Activated CD4-positive, alpha-beta T cell treated with anti-CD3 and anti-CD28 coated beads, Interleukin-10, Interleukin-2, amounts not matched to agents 100 ng/mL and 50 ng/mL, durations not matched to agents 16 hours and 8 hours (primary cell): ENCODE data around the gene SCRN2.
A peak's percentile ranks its signal among the peaks of the same experiment; 100 is the strongest.

Experiments used
- DNase-seq: peaks from one replicate; pipeline ENCODE4 v3.0.0-alpha.2; 2020

SCRN2 gene

GRCh38 chr17:47802341-47803022 is 38.6 kb downstream of the SCRN2 start:
- DNase-seq = peak; percentile 73

- no peak for DNase-seq
These were observed 39.2 kb downstream of the SCRN2 start for GRCh38 chr17:47801906-47802305.

GRCh38 chr17:47801176-47801765 is 39.8 kb downstream of the SCRN2 start:
- no peak for DNase-seq

DNA sequence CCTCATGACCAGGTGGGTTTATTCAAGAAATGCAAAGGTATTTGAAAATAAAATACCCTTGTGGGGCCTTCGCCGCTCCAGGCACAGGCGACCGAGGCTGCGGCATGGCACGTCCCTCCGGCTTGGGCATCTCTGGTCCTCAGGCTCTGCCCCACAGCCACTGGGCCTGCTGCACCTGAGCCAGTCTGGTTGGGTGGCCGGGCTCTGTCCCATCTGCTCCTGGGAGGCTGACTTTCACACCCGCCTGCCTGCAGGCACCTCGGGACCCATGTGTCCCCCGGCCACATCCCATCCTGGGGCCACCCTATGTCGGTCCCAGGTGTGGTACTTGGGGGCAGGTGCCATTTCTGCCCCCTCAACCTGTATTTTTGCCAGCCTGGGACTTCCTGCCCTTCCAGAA is 40.4 kb downstream of the SCRN2 start:
- DNase-seq = no peak

GRCh38 chr17:47797797-47798196 is 43.3 kb downstream of the SCRN2 start:
- no peak for DNase-seq

DNA sequence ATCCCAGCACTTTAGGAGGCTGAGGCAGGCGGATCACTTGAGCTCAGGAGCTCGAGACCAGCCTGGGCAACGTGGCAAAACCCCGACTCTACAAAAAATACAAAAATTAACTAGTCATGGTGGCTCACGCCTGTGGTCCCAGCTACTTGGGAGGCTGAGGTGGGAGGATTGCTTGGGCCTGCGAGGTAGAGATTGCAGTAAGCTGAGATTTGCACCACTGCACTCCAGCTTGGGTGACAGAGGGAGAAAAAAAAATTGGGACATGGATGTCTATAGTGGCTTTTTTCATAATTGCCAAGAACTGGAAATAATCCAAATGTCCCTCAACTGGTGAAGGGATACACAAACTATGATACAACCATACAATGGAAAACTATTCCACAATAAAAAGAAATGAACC is 48.1 kb downstream of the SCRN2 start:
- DNase-seq = no peak

DNA sequence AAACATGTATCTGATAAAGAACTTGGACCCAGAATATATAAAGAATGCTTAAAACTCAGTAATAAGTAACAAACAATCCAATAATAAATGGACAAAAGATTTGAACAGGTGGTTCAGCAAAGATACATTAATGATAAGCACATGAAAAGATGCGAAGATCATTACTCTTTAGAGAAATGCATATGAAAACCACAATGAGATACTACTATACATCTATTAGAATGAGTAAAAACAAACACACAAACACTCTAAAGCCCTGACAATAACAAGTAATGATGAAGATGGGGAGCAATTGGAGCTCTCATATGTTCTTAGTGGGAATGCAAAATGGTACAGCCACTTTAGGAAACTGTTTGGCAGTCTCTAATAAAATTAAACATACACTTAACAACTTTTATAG is 48.6 kb downstream of the SCRN2 start:
- no peak for DNase-seq

GRCh38 chr17:47791025-47791424 is 50.0 kb downstream of the SCRN2 start:
- DNase-seq = no peak

DNA sequence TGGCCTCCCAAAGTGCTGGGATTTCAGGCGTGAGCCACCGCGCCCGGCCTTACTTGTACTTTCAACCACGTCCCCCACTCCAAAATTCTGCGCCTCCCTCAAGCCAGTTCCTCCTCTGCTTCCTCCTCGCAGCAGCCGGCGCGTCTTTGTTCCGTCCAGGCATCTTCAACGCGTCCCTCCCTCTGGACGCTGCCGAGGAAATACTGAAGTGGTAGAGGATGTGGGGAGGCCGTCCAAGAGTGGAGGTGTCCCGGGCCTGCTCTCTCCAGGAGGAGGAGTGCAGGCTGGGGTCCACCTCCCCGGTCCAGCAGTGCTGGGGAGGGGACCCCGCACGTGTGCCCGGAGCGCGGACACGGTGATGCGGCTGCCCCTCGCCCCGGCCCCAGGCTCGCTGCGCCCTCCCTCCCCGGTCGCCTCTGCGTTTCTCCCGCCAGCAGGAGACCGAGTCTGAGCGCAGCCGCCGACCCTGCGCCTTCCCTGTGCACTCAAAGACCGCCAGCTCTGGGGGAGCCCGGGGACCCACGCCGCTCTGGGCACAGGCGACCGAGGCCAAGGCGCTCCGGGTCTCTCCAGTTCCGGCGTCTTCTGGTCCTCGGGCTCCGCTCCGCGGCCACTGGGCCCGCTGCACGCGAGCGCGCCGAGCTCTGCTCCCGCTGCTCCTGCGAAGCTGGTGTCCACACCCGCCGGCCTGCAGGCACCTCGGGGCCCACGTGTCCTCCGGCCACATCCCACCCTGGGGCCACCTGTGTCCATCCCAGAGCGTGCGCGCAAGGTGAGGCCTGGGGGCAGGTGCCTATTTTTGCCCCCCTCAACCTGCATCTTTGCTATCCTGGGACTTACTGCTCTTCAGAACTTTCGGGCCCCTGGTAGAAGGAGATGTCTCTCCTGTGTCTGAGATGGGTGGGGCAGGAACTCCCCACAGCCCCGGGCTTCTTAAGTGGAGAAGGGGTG is 51.2 kb downstream of the SCRN2 start:
- DNase-seq = peak; percentile 70
